GM19372 (cell line): ENCODE data around the gene BMP7.

Experiments used
- ATAC-seq: cut with Tn5 transposase; IDR thresholded peaks from one replicate; pipeline ENCODE4 v1.9.1; 2021; ENCODE audit warnings: mild to moderate bottlenecking, low read depth, moderate library complexity; ENCODE audit not compliant: unreplicated experiment

BMP7 gene

GRCh38 chr20:57236813-57237584 lies 29.4 kb downstream of the BMP7 start:
- no peak for ATAC-seq

- no peak for ATAC-seq
Measured at GRCh38 chr20:57234556-57235251, 31.7 kb downstream of the BMP7 start.

GRCh38 chr20:57231951-57232428 lies 34.5 kb downstream of the BMP7 start:
- ATAC-seq: no peak

GRCh38 chr20:57231161-57231560 lies 35.3 kb downstream of the BMP7 start:
- ATAC-seq: no peak

- ATAC-seq: no peak
Measured at GRCh38 chr20:57230247-57230646, 36.2 kb downstream of the BMP7 start.

GRCh38 chr20:57229490-57229889 lies 37.0 kb downstream of the BMP7 start:
- no peak for ATAC-seq

DNA sequence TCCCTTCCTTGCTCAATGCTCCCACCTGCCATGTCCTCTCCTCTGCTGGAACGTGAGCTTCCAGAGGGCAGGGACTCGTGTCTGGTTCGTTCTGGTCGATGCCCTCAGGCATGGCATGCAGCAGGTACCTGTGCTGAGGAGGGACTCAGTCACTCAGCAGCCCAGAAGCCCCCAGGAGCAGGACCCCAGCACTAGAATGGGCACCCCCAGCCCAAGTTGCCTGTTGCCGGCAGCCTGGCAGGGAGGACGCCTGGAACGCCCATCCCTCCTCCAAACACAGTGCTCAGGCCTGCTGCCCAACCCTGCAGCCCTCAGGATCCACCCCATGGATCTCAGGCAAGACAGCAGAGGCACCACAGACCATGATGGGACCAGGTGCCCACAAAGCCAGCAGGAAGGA lies 40.6 kb downstream of the BMP7 start:
- ATAC-seq: no peak

DNA sequence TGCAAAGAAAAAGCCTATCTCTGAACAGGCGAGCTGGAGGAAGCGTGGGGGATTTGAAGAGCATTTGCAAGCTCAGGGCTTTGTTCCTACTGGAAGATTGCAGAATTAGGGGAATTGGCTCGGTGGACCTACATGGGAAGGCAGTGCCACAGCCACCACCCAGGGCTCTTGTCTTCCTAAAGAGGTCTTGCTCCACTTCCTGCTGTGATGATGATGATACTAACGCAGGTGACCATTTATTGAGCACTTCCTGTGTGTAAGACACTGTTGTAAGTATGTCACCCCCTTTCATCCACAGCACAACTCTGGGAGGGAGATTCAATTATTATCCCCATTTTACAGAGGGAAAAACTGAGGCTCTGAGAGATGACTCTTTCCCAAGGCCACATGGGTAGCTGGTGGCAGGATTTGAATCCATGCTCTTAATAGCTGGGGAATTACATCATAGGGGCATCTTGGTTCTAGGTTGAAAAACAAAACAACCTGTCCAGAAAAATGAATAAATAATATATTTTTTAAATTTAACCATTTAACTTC lies 41.2 kb downstream of the BMP7 start:
- no peak for ATAC-seq

DNA sequence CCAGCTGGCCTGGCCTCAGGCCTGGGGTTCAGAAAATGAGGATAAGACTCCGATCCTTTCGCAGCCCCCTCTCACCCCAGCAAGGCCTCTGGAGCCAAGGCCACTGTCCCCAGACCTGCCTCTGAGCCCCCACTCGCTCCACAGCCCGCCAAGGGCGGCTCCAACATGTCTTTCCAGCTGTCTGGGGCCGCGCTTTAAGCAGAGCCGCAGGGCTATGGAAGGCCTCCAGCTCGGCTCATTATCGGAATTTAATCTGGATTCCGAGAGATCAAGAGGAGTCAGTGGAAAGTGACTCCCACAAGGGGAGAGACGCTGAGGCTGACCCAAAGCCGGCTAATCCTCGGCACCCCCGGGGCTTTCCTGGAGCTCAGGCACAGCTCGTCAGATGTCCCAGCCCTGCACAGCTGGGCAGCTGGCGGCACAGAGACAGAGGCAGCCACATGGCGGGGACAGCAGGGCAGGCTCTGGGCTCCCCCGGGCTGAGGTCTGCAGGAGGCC lies 41.8 kb downstream of the BMP7 start:
- no peak for ATAC-seq

GRCh38 chr20:57223648-57224489 lies 42.6 kb downstream of the BMP7 start:
- ATAC-seq: no peak

DNA sequence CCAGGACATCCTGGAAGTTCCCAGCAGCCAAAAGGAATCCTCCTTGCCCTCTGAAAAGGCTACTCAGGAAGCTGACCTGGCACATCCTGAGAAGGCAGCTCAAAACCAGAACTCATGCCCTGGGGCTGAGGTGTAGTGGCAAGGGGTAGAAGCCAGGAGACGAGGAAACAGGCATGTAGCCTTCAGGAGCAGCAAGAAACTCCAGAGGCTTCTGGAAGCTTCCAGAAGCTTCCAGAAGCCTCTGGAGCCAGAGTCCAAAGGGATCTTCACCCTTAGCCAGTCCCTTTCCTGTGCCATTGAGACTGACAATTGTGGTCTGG lies 43.9 kb downstream of the BMP7 start:
- no peak for ATAC-seq

- no peak for ATAC-seq
Measured at GRCh38 chr20:57221916-57222630, 44.4 kb downstream of the BMP7 start.

DNA sequence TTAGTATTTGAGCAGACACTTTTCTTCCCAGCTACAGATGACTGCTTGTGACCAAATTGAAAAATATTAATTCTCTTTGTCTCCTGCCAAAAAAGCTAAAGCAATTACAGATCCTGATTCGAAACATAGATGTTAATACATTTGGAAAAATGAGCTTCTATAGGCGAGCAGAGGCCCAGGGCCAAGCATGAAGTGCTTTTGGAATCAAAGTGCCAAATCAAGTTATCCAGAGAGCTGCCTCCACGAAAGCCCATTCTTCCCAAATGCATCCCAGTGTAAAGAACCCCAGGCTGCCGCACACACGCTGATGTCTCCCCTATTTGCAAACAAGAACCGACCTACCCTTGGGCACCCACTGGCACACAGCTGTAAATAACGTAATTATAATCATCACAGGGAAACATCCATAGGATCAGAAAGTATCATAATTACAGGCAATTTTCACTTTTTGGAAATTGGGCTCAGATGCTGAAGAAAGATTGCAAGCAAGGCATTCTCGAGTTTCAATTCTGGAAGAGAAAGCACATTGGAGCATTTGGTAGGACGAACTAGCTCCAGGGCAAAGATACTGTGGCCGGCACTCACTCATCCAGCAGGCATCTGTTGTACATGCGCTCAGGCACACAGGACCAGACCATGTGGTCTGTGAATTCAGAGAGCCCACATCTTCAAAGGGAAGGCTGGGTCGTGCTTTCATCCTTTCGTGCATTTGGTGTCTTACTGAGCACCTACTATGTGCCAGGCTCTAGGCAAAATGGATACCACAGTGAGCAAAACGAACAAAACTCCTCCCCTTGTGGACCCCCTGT lies 45.9 kb downstream of the BMP7 start:
- no peak for ATAC-seq

DNA sequence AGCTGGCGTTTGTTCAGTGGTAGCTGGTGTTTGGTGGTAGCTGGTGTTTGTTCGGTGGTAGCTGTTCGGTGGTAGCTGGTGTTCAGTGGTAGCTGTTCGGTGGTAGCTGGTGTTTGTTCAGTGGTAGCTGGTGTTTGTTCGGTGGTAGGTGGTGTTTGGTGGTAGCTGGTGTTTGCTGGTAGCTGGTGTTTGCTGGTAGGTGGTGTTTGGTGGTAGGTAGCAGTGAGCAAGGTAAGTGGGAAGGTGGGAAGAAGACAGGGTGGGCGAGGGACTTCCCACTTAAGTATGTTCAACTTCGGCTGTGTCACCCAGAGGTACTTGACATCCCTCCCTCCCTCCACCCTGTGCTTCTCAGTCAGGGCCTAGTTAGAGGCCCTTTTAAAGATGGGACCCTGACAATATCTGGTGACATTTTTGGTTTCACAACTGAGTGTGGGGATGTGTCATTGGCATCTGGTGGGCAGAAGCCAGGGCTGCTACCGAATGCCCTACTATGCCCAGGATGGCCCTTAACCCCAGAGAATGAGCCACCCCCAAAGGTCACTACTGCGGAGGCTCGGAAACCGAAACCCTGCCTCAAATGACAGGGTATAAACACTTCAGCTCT lies 47.3 kb downstream of the BMP7 start:
- ATAC-seq: no peak

GRCh38 chr20:57218489-57218888 lies 48.0 kb downstream of the BMP7 start:
- no peak for ATAC-seq

DNA sequence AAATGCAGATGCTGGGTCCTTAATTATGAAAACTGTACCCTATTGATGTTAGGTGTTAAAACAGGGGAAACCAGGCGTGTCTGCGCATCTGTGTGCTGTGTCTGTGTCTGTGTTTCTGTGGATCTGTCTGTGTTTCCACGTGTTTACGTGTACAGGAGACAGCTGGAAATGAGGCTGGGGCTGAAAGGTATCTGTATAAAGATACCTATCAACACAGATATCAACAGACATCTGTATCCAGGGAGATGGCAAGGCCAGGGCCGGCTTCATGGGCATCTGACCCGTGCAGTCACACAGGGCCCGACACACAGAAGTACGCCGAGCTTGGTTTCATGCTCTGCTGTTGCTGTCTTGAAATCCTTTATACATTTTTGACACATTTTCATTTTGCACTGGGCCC lies 48.6 kb downstream of the BMP7 start:
- no peak for ATAC-seq

DNA sequence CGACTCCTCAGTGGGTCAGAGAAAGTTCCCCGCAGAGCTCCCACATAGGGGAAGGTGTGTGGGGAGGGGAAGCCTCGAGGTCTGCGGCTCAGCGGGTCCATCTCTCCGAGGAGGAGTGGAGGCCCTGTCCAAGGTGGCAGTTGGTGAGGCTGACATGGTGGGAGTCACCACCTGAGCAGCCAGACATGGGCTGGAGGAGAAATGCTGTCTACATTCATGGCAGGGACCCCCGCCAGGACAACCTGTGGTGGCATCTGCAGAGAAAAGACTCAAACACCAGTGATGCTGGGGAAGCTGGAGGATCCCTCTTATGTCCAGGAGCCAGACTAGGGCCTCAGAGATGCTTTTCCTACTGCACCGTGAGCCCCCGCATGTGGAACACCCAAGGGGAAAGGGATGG lies 49.8 kb downstream of the BMP7 start:
- ATAC-seq: no peak

GRCh38 chr20:57215826-57216471 lies 50.5 kb downstream of the BMP7 start:
- ATAC-seq: no peak
